NCI-H69 (cell line): Measurements from ENCODE around the gene IL5RA.
A peak's percentile ranks its signal among the peaks of the same experiment; 100 is the strongest.

ENCODE experiments used
- DNase-seq: peaks from one replicate; lab custom pipeline; 2025; lab: John Stamatoyannopoulos, UW

IL5RA gene, protein sequence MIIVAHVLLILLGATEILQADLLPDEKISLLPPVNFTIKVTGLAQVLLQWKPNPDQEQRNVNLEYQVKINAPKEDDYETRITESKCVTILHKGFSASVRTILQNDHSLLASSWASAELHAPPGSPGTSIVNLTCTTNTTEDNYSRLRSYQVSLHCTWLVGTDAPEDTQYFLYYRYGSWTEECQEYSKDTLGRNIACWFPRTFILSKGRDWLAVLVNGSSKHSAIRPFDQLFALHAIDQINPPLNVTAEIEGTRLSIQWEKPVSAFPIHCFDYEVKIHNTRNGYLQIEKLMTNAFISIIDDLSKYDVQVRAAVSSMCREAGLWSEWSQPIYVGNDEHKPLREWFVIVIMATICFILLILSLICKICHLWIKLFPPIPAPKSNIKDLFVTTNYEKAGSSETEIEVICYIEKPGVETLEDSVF

DNA sequence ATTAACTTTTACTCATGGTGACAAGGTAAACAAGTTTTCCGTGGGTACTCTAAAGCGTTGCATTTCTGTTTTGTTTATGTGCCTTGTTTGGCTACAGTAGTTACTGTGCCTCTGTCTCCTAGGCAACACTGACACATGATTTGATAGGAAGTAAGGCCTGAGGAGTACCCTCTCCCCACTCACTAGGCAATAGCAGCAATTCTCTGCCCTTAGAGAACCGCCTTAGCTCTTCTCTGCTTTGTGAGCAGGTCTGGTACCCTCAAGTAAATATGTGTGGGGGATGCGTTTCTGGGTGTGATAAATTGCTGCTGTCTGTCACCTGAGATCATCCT is at the start of gene IL5RA:
Gene IL5RA (minus strand): TSS at position 76 of the 332 bp plus-strand sequence. CDS start 5,390 bp downstream, outside the sequence.
- DNase-seq: peak; percentile 64

GRCh38 chr3:3157484-3157883 is 47.3 kb upstream of the IL5RA start:
- no peak for DNase-seq

DNA sequence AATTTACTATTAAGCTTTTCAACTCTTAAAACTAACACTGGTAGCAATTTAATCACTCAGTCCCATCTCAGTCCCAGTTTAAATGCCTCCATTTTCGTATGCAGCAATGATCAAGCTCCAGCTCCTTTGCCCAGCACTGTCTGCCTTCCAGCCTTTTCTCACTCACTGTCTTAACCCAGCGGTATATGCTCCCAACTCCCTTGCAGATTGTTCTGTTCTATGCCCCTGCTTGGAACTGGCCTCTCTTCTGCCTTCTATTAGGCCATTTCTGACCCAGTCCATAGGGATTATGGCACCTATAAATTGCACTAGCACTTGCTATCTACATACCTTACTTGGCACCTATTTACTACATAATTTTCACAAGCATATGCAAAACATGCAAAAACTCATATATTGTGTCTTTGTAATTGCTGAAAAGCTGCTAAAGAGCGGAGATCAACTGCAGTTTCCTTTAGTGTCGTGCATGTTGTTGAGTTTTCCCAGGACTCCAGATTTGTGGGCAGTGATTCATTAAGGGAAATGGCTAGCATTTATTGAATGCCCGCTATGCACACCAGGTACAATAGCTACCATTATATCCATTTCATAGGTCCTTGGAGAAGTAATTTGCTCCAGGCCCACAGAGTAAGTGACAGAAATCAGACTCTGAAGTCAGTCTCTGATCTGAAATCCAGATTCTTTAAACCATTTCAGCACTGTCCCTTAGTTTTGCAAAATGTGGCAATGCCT is 44.9 kb upstream of the IL5RA start:
- DNase-seq: no peak

DNA sequence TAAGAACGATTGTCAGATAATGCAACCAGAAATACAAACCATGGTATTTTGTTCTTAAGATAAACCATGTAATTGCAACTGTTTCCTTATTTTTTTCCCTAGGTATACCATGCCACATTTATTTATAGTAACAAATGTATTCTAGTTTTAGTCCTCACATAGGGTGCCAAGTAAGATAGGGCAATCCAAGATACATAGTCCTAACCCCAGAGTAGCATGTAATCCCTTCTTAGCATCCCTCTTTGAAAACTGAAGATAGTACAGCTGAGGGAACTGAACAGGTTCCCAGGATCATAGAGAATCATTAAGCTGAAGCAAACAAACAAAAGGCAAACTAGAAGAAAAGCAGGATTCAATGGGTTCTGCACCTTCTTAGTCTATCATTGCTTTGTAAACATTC is 41.3 kb upstream of the IL5RA start:
- no peak for DNase-seq

DNA sequence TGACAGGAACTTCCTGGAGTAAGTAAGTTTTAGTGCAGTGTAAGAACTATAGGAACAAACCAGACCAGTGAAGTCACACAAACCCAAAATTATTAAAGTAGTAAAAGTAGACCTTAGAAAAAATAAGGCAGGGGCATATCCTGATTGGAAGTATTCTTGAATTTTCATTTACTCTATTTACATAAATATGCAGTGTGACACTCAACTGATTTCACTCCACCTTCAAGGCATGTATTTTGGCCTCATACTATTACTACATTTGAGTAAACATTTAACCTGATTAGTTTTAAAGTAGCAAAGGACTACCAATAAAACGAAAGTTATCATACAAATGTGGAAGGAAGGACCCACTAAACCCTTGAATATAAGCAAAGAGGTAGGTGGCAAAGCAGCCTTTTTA is 39.4 kb upstream of the IL5RA start:
- DNase-seq: no peak

DNA sequence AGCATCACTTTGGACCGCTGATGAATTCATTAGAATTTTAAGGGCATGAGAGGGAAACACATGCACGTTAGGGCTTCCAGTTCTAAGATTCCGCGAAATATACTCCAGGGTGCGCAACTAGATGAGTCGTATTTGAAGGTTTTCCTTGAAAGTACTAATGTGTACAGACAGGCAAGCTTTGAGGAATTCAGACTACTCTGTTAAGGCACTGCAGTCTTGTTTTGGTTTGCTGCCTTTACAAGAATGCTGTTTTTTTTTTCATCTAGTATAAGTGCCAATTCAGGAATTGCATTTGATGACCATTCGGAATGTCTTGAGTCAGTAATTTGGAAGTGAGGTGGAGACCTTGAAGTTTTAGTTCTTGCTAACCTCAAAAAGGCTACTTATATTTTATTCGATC is 35.7 kb upstream of the IL5RA start:
- no peak for DNase-seq

- no peak for DNase-seq
Observed at GRCh38 chr3:3141939-3142338, 31.8 kb upstream of the IL5RA start.

DNA sequence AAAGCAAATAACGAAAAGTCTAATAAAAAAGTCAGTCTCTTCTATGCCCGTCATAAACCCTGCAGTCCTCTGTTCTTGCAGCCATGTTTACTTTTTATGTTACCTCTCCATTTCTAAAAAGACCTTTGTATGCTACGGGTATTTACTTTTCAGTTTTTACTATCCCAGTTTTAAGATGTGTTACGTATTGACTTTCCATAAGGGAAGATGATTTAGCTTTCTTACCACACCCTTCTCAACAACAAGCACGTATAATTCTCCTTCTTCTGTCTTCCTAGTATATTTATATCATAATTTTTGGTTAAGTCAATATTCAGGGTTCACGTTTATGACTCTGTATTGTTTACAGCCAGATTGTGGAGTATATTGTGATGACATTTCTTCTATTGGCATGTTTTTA is 27.4 kb upstream of the IL5RA start:
- DNase-seq: no peak

- DNase-seq: peak; percentile 21
Observed at GRCh38 chr3:3134750-3135448, 24.7 kb upstream of the IL5RA start.

DNA sequence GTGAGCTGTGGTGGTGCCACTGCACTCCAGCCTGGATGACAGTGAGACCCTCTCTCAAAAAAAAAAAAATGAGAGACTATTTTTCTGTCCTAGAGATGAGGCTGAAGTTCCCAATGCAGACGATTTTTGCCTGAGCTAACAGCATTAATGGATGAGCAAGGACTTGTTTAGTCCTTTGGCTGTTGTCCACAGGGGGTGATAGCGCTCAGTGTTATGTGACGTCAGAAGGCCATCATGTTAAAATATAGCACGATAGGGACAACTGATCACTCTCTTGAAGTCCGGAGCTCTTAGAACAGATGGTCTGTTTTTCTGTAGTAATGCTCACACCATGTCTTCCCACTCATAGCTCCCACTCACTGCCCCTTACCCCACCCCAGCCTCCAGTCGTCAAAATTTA is 23.3 kb upstream of the IL5RA start:
- no peak for DNase-seq

- no peak for DNase-seq
Observed at GRCh38 chr3:3129579-3129978, 19.4 kb upstream of the IL5RA start.

GRCh38 chr3:3127432-3128010 is 17.3 kb upstream of the IL5RA start:
- DNase-seq: peak; percentile 24

GRCh38 chr3:3126477-3127431 is 16.6 kb upstream of the IL5RA start, which contains the start of gene TRNT1:
Gene TRNT1, plus strand, starts transcription at chr3:3126940. Its CDS starts 2,101 bp downstream, at chr3:3129041.
- DNase-seq: peak; percentile 94

DNA sequence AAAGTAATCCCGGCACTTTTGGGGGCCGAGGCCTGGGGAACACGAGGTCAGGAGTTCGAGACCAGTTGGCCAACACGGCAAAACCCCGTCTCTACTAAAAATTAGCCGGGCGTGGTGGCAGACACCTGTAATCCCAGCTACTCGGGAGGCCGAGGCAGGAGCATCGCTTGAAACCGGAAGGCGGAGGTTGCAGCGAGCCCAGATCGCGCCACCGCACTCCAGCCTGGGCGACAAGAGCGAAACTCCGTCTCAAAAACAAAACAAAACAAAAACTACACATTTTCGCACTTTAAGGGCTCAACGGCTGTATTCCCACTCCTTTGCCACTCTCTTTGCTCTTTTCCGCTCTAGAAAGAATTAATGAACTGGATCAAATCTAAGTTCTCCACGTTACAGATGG is 15.8 kb upstream of the IL5RA start:
- no peak for DNase-seq

- DNase-seq: no peak
Observed at GRCh38 chr3:3119393-3119851, 9.2 kb upstream of the IL5RA start.

- no peak for DNase-seq
Observed at GRCh38 chr3:3117651-3118050, 7.5 kb upstream of the IL5RA start.

- no peak for DNase-seq
Observed at GRCh38 chr3:3113042-3113709, 3.0 kb upstream of the IL5RA start.

DNA sequence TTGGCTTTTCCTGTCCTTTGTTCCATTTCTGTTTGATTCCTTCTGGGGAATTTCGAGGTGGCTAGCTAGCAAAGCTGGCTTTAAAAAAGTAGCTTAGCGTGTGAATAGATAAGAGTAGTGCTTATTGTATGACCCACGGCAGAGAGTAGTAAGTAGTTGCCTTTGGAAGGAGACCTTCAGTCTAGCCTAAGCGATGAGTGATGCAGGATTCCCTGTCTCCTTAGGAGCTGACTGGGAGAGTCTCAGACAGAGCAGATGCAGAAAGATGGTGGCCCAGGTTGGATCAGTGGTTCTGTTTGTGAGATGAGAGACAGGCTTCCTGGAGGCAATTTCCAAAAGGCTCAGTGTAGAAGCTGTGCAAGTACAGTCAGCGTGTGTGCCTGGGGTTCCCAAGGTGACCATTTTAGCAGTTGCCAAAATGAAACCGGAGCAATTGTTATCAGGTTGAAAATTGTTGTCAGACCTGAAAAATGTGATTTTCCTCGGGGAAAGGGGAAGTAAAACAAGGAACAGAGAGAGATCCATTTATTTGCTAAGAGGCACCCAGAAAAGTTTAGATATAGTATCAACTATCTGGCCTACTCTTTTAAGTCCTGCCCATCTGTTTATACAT is 681 bp upstream of the IL5RA start:
- no peak for DNase-seq

DNA sequence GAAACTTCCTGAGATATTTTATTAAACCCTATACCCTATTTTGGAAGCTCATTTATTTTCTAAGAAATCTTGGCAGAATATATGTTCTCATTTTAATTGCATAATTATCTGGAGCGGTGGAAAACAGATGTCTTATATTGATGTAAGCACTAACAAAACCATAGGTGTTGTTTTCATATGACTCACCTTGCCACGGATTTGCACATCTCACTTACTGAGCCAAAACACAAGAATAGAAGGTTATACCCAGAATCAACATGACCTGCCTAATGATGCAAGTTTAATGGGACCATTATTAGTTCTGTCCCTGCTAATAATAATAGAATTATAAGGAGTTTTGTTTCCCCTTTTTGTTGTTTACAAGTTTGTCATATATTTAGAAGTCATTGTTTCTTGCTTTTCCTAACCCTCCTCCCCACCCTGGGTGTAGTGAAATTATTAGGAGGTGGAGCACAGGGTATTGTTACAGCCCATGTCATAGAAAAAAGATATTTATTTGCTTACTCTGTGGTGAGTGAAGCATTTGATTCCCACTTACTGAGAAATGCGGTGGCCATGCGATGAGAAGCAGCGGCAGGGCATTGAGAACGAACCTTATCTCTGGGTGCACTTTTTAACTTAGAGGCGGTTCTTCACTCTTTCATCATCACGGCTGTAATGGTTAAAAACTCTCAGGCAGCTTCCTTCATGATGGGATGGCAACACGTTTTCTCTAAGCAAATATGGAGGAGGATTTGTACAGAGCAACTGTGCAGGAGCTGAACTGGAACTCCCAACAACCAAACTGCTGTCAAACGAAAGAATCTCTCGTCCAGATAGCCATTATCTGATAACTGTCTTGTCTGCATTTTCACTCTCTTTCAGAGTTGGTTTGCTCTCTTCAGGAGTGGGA is 521 bp downstream of the IL5RA start:
- DNase-seq: peak; percentile 42
